ENCODE data around the gene ADAMTS8. TPM values are rescaled to one million over a fixed set of nuclear protein-coding genes. Genes with fewer than 3 reads are reported as not detected.
A peak's percentile ranks its signal among the peaks of the same experiment; 100 is the strongest.

The ADAMTS8 gene
- total RNA-seq, 4 donors from 2014 or later, result 1.2 to 7.3 (median 4.6) TPM

- Histone ChIP-seq H3K36me3 (no peaks in the 10 kb centered on the region), H3K4me3 (no peak overlapping the region), H3K9me3 (no peaks in the 10 kb centered on the region), H3K27me3 (no peaks in the 10 kb centered on the region), H3K27ac (no peak overlapping the region), H3K4me1 (no peaks in the 10 kb centered on the region)
- no peak for TF ChIP-seq CTCF (IDR thresholded peaks at IDR 0.05)
- intact Hi-C loops (cut with DNase I; ENCODE audit: low total_unique reads), result no loop called here
- DNase-seq, result no peak
Observed at GRCh38 chr11:130414107-130415080, 14.0 kb downstream of the ADAMTS8 start.

DNA sequence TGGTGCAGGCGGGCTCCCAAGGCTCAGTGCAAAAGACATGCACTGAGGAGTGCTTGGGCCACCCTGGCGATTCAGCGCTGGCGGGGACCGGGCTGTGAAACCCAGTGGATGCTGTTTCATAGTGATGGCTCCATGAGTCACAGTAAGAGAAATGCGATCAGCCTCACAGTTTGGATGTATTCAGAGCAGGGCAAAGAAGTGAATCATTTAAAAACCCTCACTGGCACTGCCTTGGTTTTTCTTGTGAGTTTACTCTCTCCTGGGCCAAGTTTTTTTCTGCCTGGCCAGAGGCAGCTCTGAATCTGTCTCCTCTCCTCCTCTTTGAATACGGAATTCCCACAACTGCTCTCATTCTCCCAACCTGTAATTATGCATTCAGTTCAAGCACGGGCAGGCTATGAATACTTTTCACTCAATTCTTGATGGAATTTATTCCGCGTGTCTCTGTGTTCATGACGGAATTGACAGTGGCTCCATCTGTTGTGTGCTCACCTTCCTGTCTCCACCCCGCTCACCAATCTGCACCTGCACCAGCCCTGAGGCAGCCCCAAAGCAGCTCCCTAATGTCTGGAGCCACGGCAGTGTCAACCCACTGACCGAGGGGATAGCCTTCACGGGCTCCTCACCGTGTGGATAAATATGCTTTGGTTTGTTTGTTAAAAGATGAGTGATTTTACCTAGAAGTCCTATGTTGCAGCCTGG lies 14.9 kb downstream of the ADAMTS8 start:
- intact Hi-C loops (cut with DNase I; ENCODE audit: low total_unique reads), result no loop called here
- H3K4me3 ChIP-seq, result no peak overlapping the region
- no peaks in the 10 kb centered on the region for H3K36me3 ChIP-seq
- no peaks in the 10 kb centered on the region for H3K9me3 ChIP-seq
- no peaks in the 10 kb centered on the region for H3K27me3 ChIP-seq
- no peak overlapping the region for H3K27ac ChIP-seq
- no peak for TF ChIP-seq POLR2A (IDR thresholded peaks at IDR 0.05)
- H3K4me1 ChIP-seq, result no peaks in the 10 kb centered on the region
- DNase-seq, result no peak

- H3K4me1 ChIP-seq, result peaks cover 0 to 6% of the 10 kb centered on the region in 2 donors
- intact Hi-C loops (cut with DNase I; ENCODE audit: low total_unique reads), result no loop called here
- H3K9me3 ChIP-seq, result no peaks in the 10 kb centered on the region
Observed at GRCh38 chr11:130411223-130411622, 17.2 kb downstream of the ADAMTS8 start.

DNA sequence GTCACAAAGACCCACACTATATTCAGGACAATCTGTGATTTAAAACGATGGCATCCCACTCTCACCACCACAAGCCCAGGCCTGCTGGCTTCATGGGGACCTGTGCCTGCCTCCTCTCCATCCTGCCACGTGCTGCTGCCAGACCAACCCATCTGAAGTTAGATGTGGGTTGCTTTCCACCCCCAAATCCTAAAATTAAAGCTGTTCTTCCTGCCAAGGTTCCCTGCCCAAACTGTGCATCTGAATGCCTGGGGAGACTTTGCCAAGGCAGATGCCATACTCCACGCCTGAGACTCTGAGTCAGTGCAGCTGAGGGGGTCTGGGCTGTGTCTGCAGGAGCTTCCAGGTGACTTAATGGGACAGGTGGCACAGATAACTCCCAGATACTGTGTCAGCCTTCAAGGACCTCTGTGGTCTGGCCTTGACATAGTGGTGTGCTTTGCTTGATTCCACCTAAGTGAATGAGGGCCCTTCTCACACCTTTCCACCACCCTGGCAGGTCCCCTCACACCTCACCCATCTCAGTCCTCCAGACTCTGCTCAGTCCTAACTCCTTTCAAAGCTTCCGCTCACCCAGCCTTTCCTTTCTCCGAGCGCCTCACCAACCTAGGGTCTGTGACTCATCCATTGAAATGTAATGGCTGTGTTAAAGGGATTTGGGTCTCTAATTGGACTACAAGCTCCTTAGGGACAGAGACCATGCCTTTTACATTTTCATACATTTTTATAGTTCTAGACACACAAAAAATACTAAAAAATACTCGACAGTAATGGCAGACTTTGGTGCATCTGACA lies 18.6 kb downstream of the ADAMTS8 start:
- H3K36me3 ChIP-seq, result no peaks in the 10 kb centered on the region
- no peak overlapping the region for H3K27ac ChIP-seq
- H3K27me3 ChIP-seq, result no peaks in the 10 kb centered on the region
- peaks cover 0 to 6% of the 10 kb centered on the region in 2 donors for H3K4me1 ChIP-seq
- H3K9me3 ChIP-seq, result no peaks in the 10 kb centered on the region
- no peak for DNase-seq
- no peak for TF ChIP-seq CTCF (IDR thresholded peaks at IDR 0.05)
- no peak for TF ChIP-seq POLR2A (IDR thresholded peaks at IDR 0.05)
- intact Hi-C loops (cut with DNase I; ENCODE audit: low total_unique reads), result no loop called here
- H3K4me3 ChIP-seq, result no peak overlapping the region

More at GRCh38 chr11:130411223-130411622, 17.2 kb downstream of the ADAMTS8 start:
- TF ChIP-seq CTCF (IDR thresholded peaks at IDR 0.05), result no peak
- TF ChIP-seq POLR2A (IDR thresholded peaks at IDR 0.05), result no peak
- no peak for DNase-seq
- no peak overlapping the region for H3K4me3 ChIP-seq
- H3K27ac ChIP-seq, result no peak overlapping the region
- no peaks in the 10 kb centered on the region for H3K36me3 ChIP-seq
- no peaks in the 10 kb centered on the region for H3K27me3 ChIP-seq

DNA sequence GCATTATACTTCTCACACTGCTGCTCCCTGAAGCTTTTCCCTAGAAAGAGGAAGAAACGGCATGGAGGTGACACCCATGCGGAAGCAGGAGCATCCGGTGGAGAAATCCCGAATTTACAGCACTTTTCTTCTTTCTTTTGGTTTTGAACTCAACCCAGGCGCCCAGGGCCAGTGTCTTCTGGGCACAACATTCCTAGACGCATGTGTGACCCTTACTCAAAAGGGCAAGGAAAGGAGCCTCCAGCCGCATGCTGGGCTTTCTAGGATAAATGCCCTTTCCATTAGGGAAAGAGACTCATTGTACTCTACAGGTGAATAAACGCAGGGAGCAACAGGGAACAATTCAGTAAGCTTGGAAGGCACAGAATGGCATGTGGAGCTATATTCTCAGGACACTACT lies 19.5 kb downstream of the ADAMTS8 start:
- intact Hi-C loops (cut with DNase I; ENCODE audit: low total_unique reads), result no loop called here
- no peak overlapping the region for H3K4me3 ChIP-seq
- TF ChIP-seq CTCF (IDR thresholded peaks at IDR 0.05), result no peak
- no peak for TF ChIP-seq POLR2A (IDR thresholded peaks at IDR 0.05)

More for the DNA sequence above, 19.5 kb downstream of the ADAMTS8 start:
- peaks cover 0 to 6% of the 10 kb centered on the region in 2 donors for H3K4me1 ChIP-seq
- no peaks in the 10 kb centered on the region for H3K36me3 ChIP-seq
- H3K27me3 ChIP-seq, result no peaks in the 10 kb centered on the region
- peak overlapping the region; percentile 69 to 74 for H3K27ac ChIP-seq
- no peak for DNase-seq
- no peaks in the 10 kb centered on the region for H3K9me3 ChIP-seq
